Astrocyte (in vitro differentiated cells and primary cell): ENCODE measurements around the gene PRM3. TPM values are rescaled to one million over a fixed set of nuclear protein-coding genes. Genes with fewer than 3 reads are reported as not detected.

Experiments
- DNase-seq: peaks from one replicate; pipeline ENCODE4 v3.0.0-alpha.2; 2010; ENCODE audit warnings: low read depth
- FAIRE-seq: peaks from 2 replicates; lab custom pipeline; 2011; peaks lifted over from hg19 to GRCh38; lab: Jason Lieb, UNC
- H2AFZ ChIP-seq: 2 replicates; pipeline ENCODE4 v1.6.0; 2012; ENCODE audit warnings: low read depth, low read length, inconsistent platforms
- H3K27ac ChIP-seq: 2 replicates; pipeline ENCODE4 v1.5.1; 2011; ENCODE audit warnings: low read depth, low read length, inconsistent platforms
- H3K27me3 ChIP-seq: 2 replicates; pipeline ENCODE4 v1.6.0; 2011; ENCODE audit warnings: low read length, inconsistent platforms; ENCODE audit not compliant: insufficient read depth
- H3K36me3 ChIP-seq: 2 replicates; pipeline ENCODE4 v1.5.1; 2011; ENCODE audit warnings: low read length, inconsistent platforms; ENCODE audit not compliant: insufficient read depth
- H3K4me1 ChIP-seq: 2 replicates; pipeline ENCODE4 v1.5.1; 2011; ENCODE audit warnings: low read length, inconsistent platforms; ENCODE audit not compliant: insufficient read depth
- H3K4me2 ChIP-seq: 2 replicates; pipeline ENCODE4 v1.6.0; 2012; ENCODE audit warnings: low read length, inconsistent platforms
- H3K4me3 ChIP-seq: 2 replicates; pipeline ENCODE4 v1.5.1; 2011; ENCODE audit warnings: low read depth, mild to moderate bottlenecking, low read length, inconsistent platforms; ENCODE audit not compliant: insufficient read depth
- H3K79me2 ChIP-seq: 2 replicates; pipeline ENCODE4 v1.6.0; 2012; ENCODE audit warnings: mild to moderate bottlenecking, low read length, inconsistent platforms; ENCODE audit not compliant: insufficient read depth
- H3K9ac ChIP-seq: 2 replicates; pipeline ENCODE4 v1.6.0; 2012; ENCODE audit warnings: mild to moderate bottlenecking, low read length, inconsistent platforms
- H3K9me3 ChIP-seq: 2 replicates; pipeline ENCODE4 v1.5.1; 2012; ENCODE audit warnings: low read depth, mild to moderate bottlenecking, low read length, inconsistent platforms; ENCODE audit not compliant: insufficient read depth
- H4K20me1 ChIP-seq: 2 replicates; pipeline ENCODE4 v1.6.0; 2012; ENCODE audit warnings: low read length, inconsistent platforms; ENCODE audit not compliant: insufficient read depth
- H3K27ac Mint-ChIP-seq: one replicate; pipeline ENCODE4 v1.8.0; 2021; ENCODE audit warnings: mild to moderate bottlenecking, mixed read lengths; ENCODE audit not compliant: unreplicated experiment
- H3K27me3 Mint-ChIP-seq: one replicate; pipeline ENCODE4 v1.8.0; 2021; ENCODE audit warnings: low read depth, mixed read lengths; ENCODE audit not compliant: unreplicated experiment
- H3K36me3 Mint-ChIP-seq: one replicate; pipeline ENCODE4 v1.8.0; 2021; ENCODE audit warnings: low read depth, mixed read lengths; ENCODE audit not compliant: unreplicated experiment
- H3K4me1 Mint-ChIP-seq: one replicate; pipeline ENCODE4 v1.8.0; 2021; ENCODE audit warnings: low read depth, mixed read lengths; ENCODE audit not compliant: unreplicated experiment
- H3K4me3 Mint-ChIP-seq: one replicate; pipeline ENCODE4 v1.8.0; 2021; ENCODE audit warnings: mild to moderate bottlenecking, moderate library complexity, mixed read lengths; ENCODE audit not compliant: unreplicated experiment
- H3K9me3 Mint-ChIP-seq: one replicate; pipeline ENCODE4 v1.8.0; 2021; ENCODE audit warnings: mild to moderate bottlenecking, mixed read lengths; ENCODE audit not compliant: unreplicated experiment
- EZH2 ChIP-seq: IDR thresholded peaks from 2 replicates; pipeline ENCODE4 v1.6.1; 2012; ENCODE audit warnings: mild to moderate bottlenecking, low read length, inconsistent platforms; ENCODE audit not compliant: insufficient read depth
- total RNA-seq: library from RNA; stranded (reverse); gene quantifications from 2 replicates; pipeline ENCODE4 v1.2.1, GENCODE V29; 2021
- TF ChIP-seq, protein P1 (sequence below): IDR thresholded peaks from 2 replicates; pipeline ENCODE4 v1.5.1; 2011; ENCODE audit warnings: low read depth, mild to moderate bottlenecking, inconsistent platforms, low read length, moderate library complexity; ENCODE audit not compliant: insufficient read depth

Gene PRM3
- total RNA-seq, 1 donor from 2014 or later, result not detected

DNA sequence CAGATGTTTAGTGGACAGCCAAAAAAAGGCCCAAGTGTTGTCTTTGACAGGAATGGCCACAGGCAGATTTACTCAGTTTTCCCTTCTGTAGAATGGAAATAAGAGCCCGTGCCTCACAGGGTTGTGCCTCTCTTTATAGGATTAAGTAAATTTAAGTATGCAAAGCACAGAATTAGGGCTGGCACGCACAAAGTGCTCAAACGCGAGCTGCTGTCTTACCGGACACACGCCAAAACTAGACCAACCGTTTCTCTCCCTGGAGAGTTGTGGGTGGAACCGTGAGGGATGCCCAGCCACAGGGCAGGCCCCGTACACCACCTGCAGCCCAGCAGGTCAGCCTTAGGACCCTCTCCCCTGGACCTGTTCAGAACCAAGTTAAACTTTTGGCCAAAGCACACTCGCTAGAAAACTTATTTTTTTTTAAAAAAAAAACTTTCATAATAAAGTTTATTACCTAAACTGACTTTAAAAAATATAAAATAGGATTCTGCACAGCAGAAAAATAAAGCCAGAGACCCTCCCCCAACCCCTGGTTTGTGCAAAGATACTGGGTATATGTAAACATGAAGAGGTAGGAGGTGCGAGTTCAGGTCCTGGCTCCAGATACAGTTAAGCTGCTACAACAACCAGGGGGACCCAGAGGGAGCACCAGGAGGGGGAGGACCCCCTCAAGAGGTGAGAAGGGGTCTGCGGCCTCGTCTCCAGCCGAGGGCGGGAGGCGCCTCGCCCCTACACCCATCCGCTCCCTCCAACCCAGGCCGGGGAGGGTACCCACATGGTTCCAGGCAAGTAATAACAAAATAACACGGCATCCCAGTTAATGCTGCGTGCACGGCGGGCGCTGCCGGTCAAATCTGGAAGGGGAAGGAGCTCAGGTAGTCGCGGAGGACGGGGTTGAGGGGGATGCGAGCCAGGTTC, 19.2 kb downstream of the PRM3 start:
- no peak overlapping the region for H2AFZ ChIP-seq
- H3K27me3 Mint-ChIP-seq, result peaks cover 6% of the 10 kb centered on the region
- H3K9me3 ChIP-seq, result no peaks in the 10 kb centered on the region
- H4K20me1 ChIP-seq, result peaks cover 47% of the 10 kb centered on the region
- peak overlapping the region; percentile 86 for H3K4me3 Mint-ChIP-seq
- H3K4me2 ChIP-seq, result peak overlapping the region; percentile 89
- peaks cover 40% of the 10 kb centered on the region for H3K4me1 ChIP-seq
- FAIRE-seq, result no peak
- no peaks in the 10 kb centered on the region for H3K27me3 ChIP-seq
- H3K9ac ChIP-seq, result peak overlapping the region; percentile 95
- DNase-seq, result no peak
- no peaks in the 10 kb centered on the region for H3K36me3 ChIP-seq
- H3K79me2 ChIP-seq, result peaks cover 29% of the 10 kb centered on the region
- H3K27ac ChIP-seq, result no peak overlapping the region
- H3K9me3 Mint-ChIP-seq, result no peaks in the 10 kb centered on the region
- H3K4me1 Mint-ChIP-seq, result peaks cover 25% of the 10 kb centered on the region
- no peak for TF ChIP-seq EZH2
- TF ChIP-seq, protein P1, sequence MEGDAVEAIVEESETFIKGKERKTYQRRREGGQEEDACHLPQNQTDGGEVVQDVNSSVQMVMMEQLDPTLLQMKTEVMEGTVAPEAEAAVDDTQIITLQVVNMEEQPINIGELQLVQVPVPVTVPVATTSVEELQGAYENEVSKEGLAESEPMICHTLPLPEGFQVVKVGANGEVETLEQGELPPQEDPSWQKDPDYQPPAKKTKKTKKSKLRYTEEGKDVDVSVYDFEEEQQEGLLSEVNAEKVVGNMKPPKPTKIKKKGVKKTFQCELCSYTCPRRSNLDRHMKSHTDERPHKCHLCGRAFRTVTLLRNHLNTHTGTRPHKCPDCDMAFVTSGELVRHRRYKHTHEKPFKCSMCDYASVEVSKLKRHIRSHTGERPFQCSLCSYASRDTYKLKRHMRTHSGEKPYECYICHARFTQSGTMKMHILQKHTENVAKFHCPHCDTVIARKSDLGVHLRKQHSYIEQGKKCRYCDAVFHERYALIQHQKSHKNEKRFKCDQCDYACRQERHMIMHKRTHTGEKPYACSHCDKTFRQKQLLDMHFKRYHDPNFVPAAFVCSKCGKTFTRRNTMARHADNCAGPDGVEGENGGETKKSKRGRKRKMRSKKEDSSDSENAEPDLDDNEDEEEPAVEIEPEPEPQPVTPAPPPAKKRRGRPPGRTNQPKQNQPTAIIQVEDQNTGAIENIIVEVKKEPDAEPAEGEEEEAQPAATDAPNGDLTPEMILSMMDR, result no peak
- peak overlapping the region; percentile 62 for H3K4me3 ChIP-seq
- H3K36me3 Mint-ChIP-seq, result peaks cover 2% of the 10 kb centered on the region
- no peak overlapping the region for H3K27ac Mint-ChIP-seq

DNA sequence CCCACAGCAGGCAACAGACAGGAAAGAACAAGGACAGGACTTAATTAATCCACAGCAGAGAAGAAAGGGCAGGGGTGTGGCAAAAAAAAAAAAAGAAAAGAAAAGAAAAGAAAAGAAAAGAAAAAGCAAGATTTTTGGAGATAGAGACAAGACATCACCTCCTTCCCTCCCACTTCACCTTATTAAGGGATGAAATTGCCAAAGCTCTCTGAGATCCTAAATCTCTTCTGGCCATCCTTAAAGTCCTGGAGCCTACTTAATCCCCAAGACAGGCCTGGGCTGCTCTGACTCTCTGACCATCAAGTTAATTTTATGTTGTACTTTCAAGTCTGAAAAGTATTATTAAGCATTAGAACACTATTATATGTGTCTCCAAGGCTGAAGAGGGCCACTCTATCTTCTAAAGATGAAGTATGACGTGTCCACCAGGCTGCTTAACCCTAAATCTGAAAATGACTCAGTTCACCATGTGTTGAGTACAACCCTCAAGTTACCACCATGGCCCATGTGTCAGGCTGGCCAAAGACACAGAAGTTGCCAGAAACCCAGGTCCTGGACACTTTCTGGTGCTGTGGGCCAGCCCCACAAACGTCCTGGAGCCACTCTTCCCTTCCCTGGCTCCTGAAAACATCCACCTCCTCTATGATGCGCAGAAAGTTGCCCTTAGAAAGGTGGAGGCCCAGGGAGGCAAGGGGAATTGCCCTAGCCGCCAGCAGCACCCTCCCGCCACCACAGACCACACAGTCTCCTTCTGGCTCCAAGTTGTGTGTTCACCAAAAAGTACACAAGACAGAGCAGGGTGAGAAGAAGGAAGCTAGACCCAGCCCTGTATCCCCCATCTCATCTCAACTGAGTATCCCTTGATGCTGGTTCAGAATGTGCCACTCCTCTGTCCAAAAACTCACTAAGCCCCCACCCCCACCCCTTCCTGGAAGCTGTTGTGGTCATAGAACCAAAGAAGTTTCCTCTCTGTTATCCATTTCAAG, 20.1 kb downstream of the PRM3 start:
- Mint-ChIP-seq H3K9me3 (no peaks in the 10 kb centered on the region), H3K36me3 (peaks cover 2% of the 10 kb centered on the region), H3K4me3 (peak overlapping the region; percentile 86), H3K27me3 (peaks cover 2% of the 10 kb centered on the region), H3K27ac (no peak overlapping the region), H3K4me1 (peaks cover 25% of the 10 kb centered on the region)
- TF ChIP-seq, protein P1, result no peak
- no peak for TF ChIP-seq EZH2
- Histone ChIP-seq H3K4me3 (peak overlapping the region; percentile 62), H3K4me1 (peaks cover 40% of the 10 kb centered on the region), H2AFZ (no peak overlapping the region), H3K9me3 (no peaks in the 10 kb centered on the region), H3K79me2 (peaks cover 29% of the 10 kb centered on the region), H3K36me3 (no peaks in the 10 kb centered on the region), H3K27ac (peak overlapping the region; percentile 25), H3K9ac (peak overlapping the region; percentile 43), H4K20me1 (peaks cover 47% of the 10 kb centered on the region), H3K27me3 (no peaks in the 10 kb centered on the region), H3K4me2 (peak overlapping the region; percentile 89)
- DNase-seq, result peak; percentile 56
- FAIRE-seq, result no peak
